Muscle layer of duodenum (tissue), 2 donors: ENCODE measurements around the gene CCL11.
A peak's percentile ranks its signal among the peaks of the same experiment; 100 is the strongest.

Source experiments
- H3K27ac ChIP-seq: one replicate; pipeline ENCODE4 v1.7.0; 2013; ENCODE audit warnings: mild to moderate bottlenecking, low read length
- H3K27me3 ChIP-seq: one replicate; pipeline ENCODE4 v1.7.0; 2013; ENCODE audit warnings: low read depth, mild to moderate bottlenecking, control low read depth, low read length
- H3K36me3 ChIP-seq, 2 donors: one replicate each; pipeline ENCODE4 v1.7.0; 2013; ENCODE audit warnings: low read length in 2 of 2, control low read depth in 1 of 2, mild to moderate bottlenecking in 1 of 2; ENCODE audit not compliant: insufficient read depth in 2 of 2, control insufficient read depth in 1 of 2
- H3K4me1 ChIP-seq, 2 donors: one replicate each; pipeline ENCODE4 v1.7.0; 2013; ENCODE audit warnings: low read length in 2 of 2, mild to moderate bottlenecking in 2 of 2, control low read depth in 1 of 2, moderate library complexity in 1 of 2; ENCODE audit not compliant: insufficient read depth in 2 of 2, control insufficient read depth in 1 of 2
- H3K4me3 ChIP-seq, 2 donors: one replicate each; pipeline ENCODE4 v1.7.0; 2013; ENCODE audit warnings: low read length in 2 of 2, low read depth in 1 of 2, mild to moderate bottlenecking in 1 of 2
- H3K9me3 ChIP-seq, 2 donors: one replicate each; pipeline ENCODE4 v1.7.0; 2013; ENCODE audit warnings: low read length in 2 of 2, control low read depth in 1 of 2, mild to moderate bottlenecking in 1 of 2; ENCODE audit not compliant: control insufficient read depth in 1 of 2
- donor health status: healthy.

Gene CCL11

DNA sequence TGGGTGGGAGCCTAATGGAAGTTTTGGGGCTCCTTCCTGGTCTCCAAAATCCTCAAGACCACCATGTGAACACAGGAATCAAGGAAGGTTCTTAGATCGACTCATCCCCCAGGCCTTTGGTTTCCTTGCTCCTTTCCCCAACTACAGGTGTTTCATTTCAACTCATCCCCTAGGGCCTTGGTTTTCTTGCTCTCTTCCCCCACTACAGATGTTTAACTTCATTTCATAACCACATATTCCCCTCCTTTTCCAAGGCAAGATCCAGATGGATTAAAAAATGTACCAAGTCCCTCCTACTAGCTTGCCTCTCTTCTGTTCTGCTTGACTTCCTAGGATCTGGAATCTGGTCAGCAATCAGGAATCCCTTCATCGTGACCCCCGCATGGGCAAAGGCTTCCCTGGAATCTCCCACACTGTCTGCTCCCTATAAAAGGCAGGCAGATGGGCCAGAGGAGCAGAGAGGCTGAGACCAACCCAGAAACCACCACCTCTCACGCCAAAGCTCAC lies at the start of gene CCL11:
TSS of gene CCL11 (plus strand) at position 457 of the 507 bp plus-strand sequence. CDS start 67 bp downstream, outside the sequence.
- H3K27ac ChIP-seq: no peak within 1 kb of the TSS
- H3K4me1 ChIP-seq: no peaks in the 10 kb centered on the region
- no peaks in the 10 kb centered on the region for H3K27me3 ChIP-seq
- peaks cover 0 to 2% of the 10 kb centered on the region in 2 donors for H3K9me3 ChIP-seq
- H3K36me3 ChIP-seq: no peaks in the 10 kb centered on the region
- peak within 1 kb of the TSS; percentile 16 to 32 for H3K4me3 ChIP-seq

DNA sequence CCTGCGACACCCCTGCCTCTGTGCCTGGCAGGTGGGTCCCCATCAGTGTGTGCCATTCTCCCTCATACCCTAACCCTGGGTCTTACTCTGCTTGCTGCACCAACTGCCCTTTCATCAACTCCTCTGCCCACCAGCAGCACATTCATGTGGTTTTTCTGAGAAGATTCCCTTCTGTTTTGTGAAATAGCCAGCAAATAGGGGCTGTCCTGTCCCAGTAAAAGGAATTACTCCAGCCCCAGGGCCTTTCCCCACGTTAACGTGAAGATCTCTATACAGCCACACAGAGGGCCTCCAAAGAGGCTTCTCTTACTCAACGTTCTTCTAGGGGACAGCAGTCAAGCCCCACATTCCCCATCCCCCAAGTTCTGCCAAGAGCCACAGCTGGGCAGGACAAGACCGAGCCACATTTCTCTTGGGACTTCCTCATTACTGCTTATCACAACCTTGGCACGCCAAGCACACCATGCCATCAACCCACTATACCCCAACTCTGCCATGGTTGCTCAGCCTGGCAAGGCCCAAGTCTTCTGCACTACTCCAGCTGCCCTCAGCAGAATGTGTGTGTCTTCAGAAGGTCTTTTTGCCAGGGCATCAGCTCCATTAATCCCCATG lies 49.2 kb upstream of the CCL11 start:
- peaks cover 31 to 49% of the 10 kb centered on the region in 2 donors for H3K4me1 ChIP-seq
- no peak overlapping the region for H3K27ac ChIP-seq
- no peaks in the 10 kb centered on the region for H3K27me3 ChIP-seq
- H3K4me3 ChIP-seq: no peak overlapping the region
- H3K36me3 ChIP-seq: no peaks in the 10 kb centered on the region
- no peaks in the 10 kb centered on the region for H3K9me3 ChIP-seq

- Histone ChIP-seq H3K27me3 (no peaks in the 10 kb centered on the region), H3K36me3 (no peaks in the 10 kb centered on the region), H3K9me3 (no peaks in the 10 kb centered on the region), H3K27ac (no peak overlapping the region), H3K4me3 (no peak overlapping the region), H3K4me1 (peaks cover 31 to 55% of the 10 kb centered on the region in 2 donors)
Measured at GRCh38 chr17:34237458-34237857, 48.1 kb upstream of the CCL11 start.

DNA sequence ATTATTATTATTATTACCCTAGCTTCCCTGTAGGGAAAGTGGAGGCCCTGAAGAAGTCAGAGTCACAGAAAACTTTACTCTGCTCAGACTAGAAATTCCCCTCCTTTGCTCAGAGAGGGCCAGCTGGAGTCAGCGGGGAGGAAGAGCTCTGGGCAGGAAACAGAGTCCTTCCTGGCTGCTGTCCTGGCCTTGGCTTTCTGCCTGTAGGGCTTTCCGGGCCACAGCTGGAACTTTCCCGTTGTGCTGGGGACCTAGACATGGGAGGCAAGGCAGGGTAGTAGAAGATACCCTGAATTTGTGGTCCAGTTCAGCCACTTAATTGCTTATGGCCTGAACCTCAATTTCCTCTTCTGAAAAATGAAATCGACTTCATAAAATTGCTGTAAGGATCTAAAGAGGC lies 44.5 kb upstream of the CCL11 start:
- Histone ChIP-seq H3K27me3 (no peaks in the 10 kb centered on the region), H3K36me3 (no peaks in the 10 kb centered on the region), H3K9me3 (no peaks in the 10 kb centered on the region), H3K27ac (peak overlapping the region; percentile 12), H3K4me3 (no peak overlapping the region), H3K4me1 (peaks cover 12 to 32% of the 10 kb centered on the region in 2 donors)

DNA sequence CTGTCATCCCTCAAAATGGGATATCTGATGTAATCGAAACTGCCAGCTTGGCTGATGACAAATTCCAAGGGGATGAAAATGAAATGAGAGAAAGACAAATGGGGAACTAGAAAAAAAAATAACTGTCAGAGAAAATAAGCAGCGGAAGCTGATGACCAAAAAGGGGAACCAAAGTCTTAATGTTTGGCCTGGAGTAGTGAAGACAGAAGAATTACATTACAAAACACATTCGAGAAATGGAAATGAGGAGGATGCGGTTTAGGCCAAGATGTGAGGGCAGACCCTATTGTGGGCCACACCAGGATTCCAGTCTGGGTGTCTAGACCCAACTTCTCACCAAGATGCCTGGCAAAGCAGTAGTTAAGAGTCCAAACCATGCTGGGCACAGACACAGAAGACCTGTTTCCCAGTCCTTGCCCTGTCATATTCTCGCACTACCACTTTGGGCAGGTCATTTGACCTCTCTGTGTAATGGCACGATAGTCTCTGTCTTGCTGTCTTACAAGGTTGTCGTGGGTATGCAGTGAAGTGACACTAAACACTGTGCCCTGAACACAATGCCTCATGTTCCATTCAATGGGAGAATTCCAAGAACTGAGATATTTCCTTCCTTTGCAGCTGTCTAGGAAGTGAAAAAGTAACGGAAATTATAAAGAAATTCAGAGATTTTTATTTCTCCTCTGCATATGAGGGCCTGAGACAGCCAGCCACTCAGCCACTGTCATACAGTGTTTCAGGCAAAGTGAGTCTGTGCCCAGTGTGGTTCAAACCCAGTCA lies 42.8 kb upstream of the CCL11 start:
- H3K9me3 ChIP-seq: no peaks in the 10 kb centered on the region
- H3K36me3 ChIP-seq: no peaks in the 10 kb centered on the region
- no peaks in the 10 kb centered on the region for H3K27me3 ChIP-seq
- peak overlapping the region; percentile 56 for H3K27ac ChIP-seq
- peak overlapping the region in 1 of 2 donors; percentile 12 for H3K4me3 ChIP-seq
- H3K4me1 ChIP-seq: peaks cover 12 to 28% of the 10 kb centered on the region in 2 donors

- H3K27me3 ChIP-seq: no peaks in the 10 kb centered on the region
- H3K36me3 ChIP-seq: no peaks in the 10 kb centered on the region
- no peaks in the 10 kb centered on the region for H3K9me3 ChIP-seq
- peak overlapping the region; percentile 56 for H3K27ac ChIP-seq
- H3K4me1 ChIP-seq: peaks cover 19 to 30% of the 10 kb centered on the region in 2 donors
- no peak overlapping the region for H3K4me3 ChIP-seq
Measured at GRCh38 chr17:34243364-34244320, 41.9 kb upstream of the CCL11 start.

GRCh38 chr17:34245351-34245905 lies 40.1 kb upstream of the CCL11 start:
- Histone ChIP-seq H3K9me3 (no peaks in the 10 kb centered on the region), H3K36me3 (no peaks in the 10 kb centered on the region), H3K4me3 (no peak overlapping the region), H3K4me1 (peaks cover 15 to 41% of the 10 kb centered on the region in 2 donors), H3K27me3 (no peaks in the 10 kb centered on the region), H3K27ac (no peak overlapping the region)

DNA sequence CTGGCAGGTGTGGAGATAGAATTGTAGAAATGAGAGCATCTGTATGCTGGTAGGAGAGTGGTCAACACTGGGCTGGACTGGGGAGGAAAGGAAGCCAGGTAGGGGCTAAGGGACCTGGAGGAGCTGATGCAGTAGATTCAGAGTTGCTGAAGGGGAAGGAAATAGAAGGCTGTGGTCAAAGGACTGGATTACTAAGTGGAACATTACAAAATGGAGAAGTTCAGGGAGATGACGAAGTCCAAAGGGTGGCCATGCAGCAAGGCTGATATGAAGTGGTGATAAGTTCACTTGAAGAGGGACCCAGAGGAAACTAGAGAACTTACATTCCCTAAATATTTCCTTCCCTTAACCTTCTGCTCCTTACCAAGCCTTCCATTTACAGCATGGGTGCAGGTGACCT lies 39.1 kb upstream of the CCL11 start:
- H3K36me3 ChIP-seq: no peaks in the 10 kb centered on the region
- H3K27ac ChIP-seq: peak overlapping the region; percentile 37
- no peaks in the 10 kb centered on the region for H3K27me3 ChIP-seq
- H3K4me1 ChIP-seq: peaks cover 16 to 50% of the 10 kb centered on the region in 2 donors
- H3K4me3 ChIP-seq: no peak overlapping the region
- no peaks in the 10 kb centered on the region for H3K9me3 ChIP-seq

GRCh38 chr17:34246881-34247280 lies 38.7 kb upstream of the CCL11 start:
- Histone ChIP-seq H3K27me3 (no peaks in the 10 kb centered on the region), H3K36me3 (no peaks in the 10 kb centered on the region), H3K4me1 (peaks cover 20 to 52% of the 10 kb centered on the region in 2 donors), H3K27ac (peak overlapping the region; percentile 37), H3K4me3 (no peak overlapping the region), H3K9me3 (no peaks in the 10 kb centered on the region)

DNA sequence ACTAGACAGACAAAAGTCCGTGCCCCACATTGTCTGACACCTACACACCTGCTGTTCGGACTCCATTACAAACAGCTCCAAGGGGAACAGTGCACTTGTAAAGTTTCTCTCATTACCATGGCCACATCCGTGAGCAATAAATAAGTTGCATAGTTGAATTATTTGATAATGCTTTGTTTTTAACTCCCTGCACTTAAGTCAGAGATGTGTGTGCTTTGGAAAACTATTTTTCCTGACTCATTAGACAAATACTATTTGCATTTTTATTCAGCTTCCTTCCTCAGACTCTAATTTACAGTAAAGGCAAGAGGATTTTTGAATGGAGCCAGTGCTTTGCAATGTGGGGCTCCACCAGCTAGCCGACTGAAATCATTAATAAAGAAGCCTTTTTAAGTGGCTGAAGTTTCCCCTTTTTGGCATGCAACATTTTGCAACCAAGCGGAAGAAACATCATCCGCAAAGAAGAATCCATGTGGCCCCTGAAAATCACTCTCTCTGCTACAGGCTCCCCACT lies 37.0 kb upstream of the CCL11 start:
- H3K27ac ChIP-seq: peak overlapping the region; percentile 84
- H3K36me3 ChIP-seq: no peaks in the 10 kb centered on the region
- H3K4me3 ChIP-seq: no peak overlapping the region
- peaks cover 36 to 49% of the 10 kb centered on the region in 2 donors for H3K4me1 ChIP-seq
- H3K27me3 ChIP-seq: no peaks in the 10 kb centered on the region
- no peaks in the 10 kb centered on the region for H3K9me3 ChIP-seq
